ENCODE data around the gene PTGDS.

PTGDS gene

GRCh38 chr9:137011907-137012675, 34.8 kb downstream of the PTGDS start:
- no peak for DNase-seq

- no peak for DNase-seq
Measured at GRCh38 chr9:137012694-137013570, 35.6 kb downstream of the PTGDS start.

- DNase-seq = no peak
Measured at GRCh38 chr9:137013571-137013940, 36.3 kb downstream of the PTGDS start.

GRCh38 chr9:137014166-137014565, 36.9 kb downstream of the PTGDS start:
- no peak for DNase-seq

GRCh38 chr9:137014776-137015539, 37.7 kb downstream of the PTGDS start:
- DNase-seq = no peak

- no peak for DNase-seq
Measured at GRCh38 chr9:137015540-137015930, 38.2 kb downstream of the PTGDS start.

- DNase-seq = no peak
Measured at GRCh38 chr9:137015976-137016375, 38.7 kb downstream of the PTGDS start.

- DNase-seq = no peak
Measured at GRCh38 chr9:137016436-137016835, 39.1 kb downstream of the PTGDS start.

- DNase-seq = no peak
Measured at GRCh38 chr9:137017071-137017470, 39.8 kb downstream of the PTGDS start.

- DNase-seq = no peak
Measured at GRCh38 chr9:137017791-137018497, 40.6 kb downstream of the PTGDS start.

- DNase-seq = no peak
Measured at GRCh38 chr9:137018761-137019559, 41.7 kb downstream of the PTGDS start.

GRCh38 chr9:137019891-137020683, 42.8 kb downstream of the PTGDS start:
- DNase-seq = no peak

- DNase-seq = no peak
Measured at GRCh38 chr9:137020771-137021567, 43.7 kb downstream of the PTGDS start.

- no peak for DNase-seq
Measured at GRCh38 chr9:137021568-137021978, 44.3 kb downstream of the PTGDS start.

GRCh38 chr9:137021979-137022661, 44.8 kb downstream of the PTGDS start:
- DNase-seq = peak; percentile 74

GRCh38 chr9:137022662-137023008, 45.3 kb downstream of the PTGDS start:
- no peak for DNase-seq

GRCh38 chr9:137023157-137023556, 45.9 kb downstream of the PTGDS start:
- DNase-seq = no peak

- DNase-seq = no peak
Measured at GRCh38 chr9:137023583-137023991, 46.3 kb downstream of the PTGDS start.

GRCh38 chr9:137025517-137025966, 48.2 kb downstream of the PTGDS start:
- no peak for DNase-seq

Measured in stimulated activated CD4-positive, alpha-beta T cell treated with anti-CD3 and anti-CD28 coated beads, Interleukin-4, amount 100 ng/mL, for 24 hours (primary cell).